Measurements from ENCODE around the gene CENPU.

Gene CENPU

GRCh38 chr4:184680698-184681097 is 53.2 kb downstream of the CENPU start:
- DNase-seq (ENCODE audit: low read depth) = no peak
- TF ChIP-seq CTCF (conservative IDR thresholded peaks at IDR 0.05; ENCODE audit: low read length) = no peak

GRCh38 chr4:184675821-184676492 is 57.9 kb downstream of the CENPU start:
- H3K4me3 ChIP-seq (ENCODE audit: low read length) = no peak overlapping the region
- no peak for TF ChIP-seq CTCF (conservative IDR thresholded peaks at IDR 0.05; ENCODE audit: low read length)
- DNase-seq (ENCODE audit: low read depth) = no peak

More at GRCh38 chr4:184680698-184681097, 53.2 kb downstream of the CENPU start:
- H3K4me3 ChIP-seq (ENCODE audit: low read length) = no peak overlapping the region

GRCh38 chr4:184675018-184675417 is 58.9 kb downstream of the CENPU start:
- DNase-seq (ENCODE audit: low read depth) = no peak
- no peak for TF ChIP-seq CTCF (conservative IDR thresholded peaks at IDR 0.05; ENCODE audit: low read length)
- H3K4me3 ChIP-seq (ENCODE audit: low read length) = no peak overlapping the region

- no peak overlapping the region for H3K4me3 ChIP-seq (ENCODE audit: low read length)
- no peak for TF ChIP-seq CTCF (conservative IDR thresholded peaks at IDR 0.05; ENCODE audit: low read length)
- DNase-seq (ENCODE audit: low read depth) = no peak
Measured at GRCh38 chr4:184674011-184674410, 59.9 kb downstream of the CENPU start.

GRCh38 chr4:184672741-184673140 is 61.2 kb downstream of the CENPU start:
- H3K4me3 ChIP-seq (ENCODE audit: low read length) = no peak overlapping the region
- no peak for TF ChIP-seq CTCF (conservative IDR thresholded peaks at IDR 0.05; ENCODE audit: low read length)
- no peak for DNase-seq (ENCODE audit: low read depth)

GRCh38 chr4:184671101-184671500 is 62.8 kb downstream of the CENPU start:
- no peak for DNase-seq (ENCODE audit: low read depth)
- no peak for TF ChIP-seq CTCF (conservative IDR thresholded peaks at IDR 0.05; ENCODE audit: low read length)
- no peak overlapping the region for H3K4me3 ChIP-seq (ENCODE audit: low read length)

- DNase-seq (ENCODE audit: low read depth) = no peak
- H3K4me3 ChIP-seq (ENCODE audit: low read length) = no peak overlapping the region
- TF ChIP-seq CTCF (conservative IDR thresholded peaks at IDR 0.05; ENCODE audit: low read length) = no peak
Measured at GRCh38 chr4:184669251-184669650, 64.6 kb downstream of the CENPU start.

Data from AG10803 (cell line).